Measurements from ENCODE around the gene KBTBD3. TPM values are rescaled to one million over a fixed set of nuclear protein-coding genes. Genes with fewer than 3 reads are reported as not detected.
"Not testable (repeated sequence)": the region's sequence is repeated elsewhere in the genome, so short reads cannot be mapped to it uniquely, and the experiment has no call there.

KBTBD3 gene
- total RNA-seq, 4 donors from 2014 or later: 3.6 to 8.3 (median 6.6) TPM

- TF ChIP-seq EP300 (IDR thresholded peaks at IDR 0.05) (no peak), POLR2AphosphoS5 (IDR thresholded peaks at IDR 0.05) (no peak), POLR2A (IDR thresholded peaks at IDR 0.05; ENCODE audit: low read depth) (no peak), CTCF (IDR thresholded peaks at IDR 0.05) (no peak)
- Histone ChIP-seq H3K4me1 (no peaks in the 10 kb centered on the region), H3K27ac (replicated peaks in 1 of 4) (no peak overlapping the region), H3K36me3 (peaks cover 0 to 8% (median 0%) of the 10 kb centered on the region in 4 donors), H3K27me3 (no peaks in the 10 kb centered on the region), H3K9me3 (no peaks in the 10 kb centered on the region), H3K4me3 (no peak overlapping the region)
- DNase-seq (ENCODE audit: extremely low spot score): no peak
- intact Hi-C loops (cut with DNase I): no loop called here
These were observed 14.1 kb downstream of the KBTBD3 start for GRCh38 chr11:106063009-106063408.

DNA sequence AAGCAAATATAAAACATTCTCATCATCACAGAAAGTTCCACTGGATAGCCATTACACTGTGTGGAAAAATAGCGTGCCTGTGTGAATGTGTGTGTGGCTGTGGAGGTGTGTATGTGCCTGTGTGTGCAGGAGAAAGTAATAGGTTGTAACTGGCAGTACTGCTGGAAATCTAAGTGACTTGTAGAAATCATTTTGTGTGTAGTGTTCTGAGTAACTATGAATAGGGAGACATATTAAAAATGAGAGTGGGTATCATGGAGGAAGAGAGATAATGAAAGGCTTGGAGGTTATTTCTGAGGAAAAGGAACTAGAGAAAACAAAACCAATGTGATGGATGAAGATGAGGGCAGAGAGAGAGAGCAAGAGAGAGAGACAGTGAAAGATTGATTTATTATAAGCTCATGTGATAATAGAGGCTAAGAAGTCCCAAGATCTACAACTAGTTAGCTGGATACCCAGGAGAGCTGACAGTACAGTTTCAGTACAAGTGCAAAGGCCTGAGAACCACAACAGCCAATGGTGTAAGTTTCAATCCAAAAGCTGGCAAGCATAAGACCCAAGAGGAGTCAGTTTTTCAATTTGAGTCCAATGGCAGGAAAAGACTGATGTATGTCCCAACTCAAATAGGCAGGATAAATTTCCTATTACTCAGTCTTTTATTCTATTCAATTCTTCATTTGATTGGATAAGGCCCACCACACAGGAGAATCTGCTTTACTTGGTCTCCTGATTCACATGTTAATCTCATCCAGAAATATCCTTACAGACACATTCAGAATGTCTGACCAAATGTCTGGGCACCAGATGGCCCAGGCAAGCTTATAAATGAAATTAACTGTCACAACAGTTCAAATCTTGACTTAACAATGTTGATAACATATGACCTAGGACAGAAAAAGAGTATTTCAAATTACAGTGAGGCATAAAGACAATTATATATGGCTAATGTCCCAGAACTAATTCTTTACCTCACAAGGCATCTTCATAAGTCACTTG is 14.9 kb downstream of the KBTBD3 start:
- Histone ChIP-seq H3K4me3 (no peak overlapping the region), H3K27me3 (no peaks in the 10 kb centered on the region), H3K4me1 (no peaks in the 10 kb centered on the region), H3K9me3 (no peaks in the 10 kb centered on the region), H3K27ac (replicated peaks in 1 of 4) (no peak overlapping the region), H3K36me3 (peaks cover 0 to 11% (median 0%) of the 10 kb centered on the region in 4 donors)
- no peak for DNase-seq (ENCODE audit: extremely low spot score)
- intact Hi-C loops (cut with DNase I): no loop called here
- no peak for TF ChIP-seq EP300 (IDR thresholded peaks at IDR 0.05)
- no peak for TF ChIP-seq CTCF (IDR thresholded peaks at IDR 0.05)
- no peak for TF ChIP-seq POLR2AphosphoS5 (IDR thresholded peaks at IDR 0.05)
- no peak for TF ChIP-seq POLR2A (IDR thresholded peaks at IDR 0.05; ENCODE audit: low read depth)
- WGBS: 89% methylated on average over 1 of the region's 1 CpG

GRCh38 chr11:106061249-106061784 is 15.8 kb downstream of the KBTBD3 start:
- Histone ChIP-seq H3K36me3 (peaks cover 0 to 11% (median 0%) of the 10 kb centered on the region in 4 donors), H3K27me3 (no peaks in the 10 kb centered on the region), H3K9me3 (no peaks in the 10 kb centered on the region), H3K27ac (replicated peaks in 1 of 4) (no peak overlapping the region), H3K4me1 (no peaks in the 10 kb centered on the region), H3K4me3 (no peak overlapping the region)
- intact Hi-C loops (cut with DNase I): no loop called here
- DNase-seq (ENCODE audit: extremely low spot score): no peak
- TF ChIP-seq CTCF (IDR thresholded peaks at IDR 0.05) (no peak), POLR2A (IDR thresholded peaks at IDR 0.05; ENCODE audit: low read depth) (no peak), POLR2AphosphoS5 (IDR thresholded peaks at IDR 0.05) (no peak), EP300 (IDR thresholded peaks at IDR 0.05) (no peak)

DNA sequence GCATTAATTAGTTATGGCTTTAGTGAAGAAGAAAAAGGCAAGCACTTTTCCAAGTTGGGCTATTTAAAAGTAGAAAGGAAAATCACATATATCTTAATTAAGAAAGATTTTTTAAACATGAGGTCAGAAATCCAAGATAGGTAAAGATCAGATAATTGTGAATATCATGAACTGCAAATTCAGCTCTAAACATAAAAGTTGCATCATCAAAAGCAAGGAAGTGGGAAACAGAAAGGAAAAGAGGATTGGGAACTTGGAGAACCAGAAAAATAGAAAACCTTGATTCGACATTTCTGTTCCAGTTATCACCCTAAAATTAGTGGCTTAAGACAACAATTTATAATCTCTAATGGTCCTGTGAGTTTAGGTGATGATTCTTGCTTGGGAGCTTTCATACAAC is 17.5 kb downstream of the KBTBD3 start:
- no peaks in the 10 kb centered on the region for H3K9me3 ChIP-seq
- no peak overlapping the region for H3K4me3 ChIP-seq
- H3K4me1 ChIP-seq: no peaks in the 10 kb centered on the region
- no peaks in the 10 kb centered on the region for H3K27me3 ChIP-seq
- intact Hi-C loops (cut with DNase I): no loop called here
- peaks cover 0 to 11% (median 0%) of the 10 kb centered on the region in 4 donors for H3K36me3 ChIP-seq
- no peak overlapping the region for H3K27ac ChIP-seq (replicated peaks in 1 of 4)
- WGBS: 95% methylated on average over 1 of the region's 1 CpG
- DNase-seq (ENCODE audit: extremely low spot score): no peak
- TF ChIP-seq EP300 (IDR thresholded peaks at IDR 0.05) (no peak), CTCF (IDR thresholded peaks at IDR 0.05) (no peak), POLR2AphosphoS5 (IDR thresholded peaks at IDR 0.05) (no peak), POLR2A (IDR thresholded peaks at IDR 0.05; ENCODE audit: low read depth) (no peak)

GRCh38 chr11:106058377-106058776 is 18.8 kb downstream of the KBTBD3 start:
- peaks cover 0 to 17% (median 0%) of the 10 kb centered on the region in 4 donors for H3K36me3 ChIP-seq
- DNase-seq (ENCODE audit: extremely low spot score); H3K4me1 ChIP-seq; H3K9me3 ChIP-seq; intact Hi-C loops (cut with DNase I); H3K4me3 ChIP-seq; H3K27ac ChIP-seq (replicated peaks in 1 of 4); H3K27me3 ChIP-seq: not testable (repeated sequence)
- WGBS: 99% methylated on average over 14 of the region's 14 CpGs

All from esophagus muscularis mucosa (tissue), 4 donors.